Measurements from ENCODE around the gene CTNNBL1.
A peak's percentile ranks its signal among the peaks of the same experiment; 100 is the strongest.
"Not testable (repeated sequence)": the region's sequence is repeated elsewhere in the genome, so short reads cannot be mapped to it uniquely, and the experiment has no call there.

The CTNNBL1 gene

GRCh38 chr20:37713396-37713795 is 19.6 kb downstream of the CTNNBL1 start:
- no peak for DNase-seq

DNA sequence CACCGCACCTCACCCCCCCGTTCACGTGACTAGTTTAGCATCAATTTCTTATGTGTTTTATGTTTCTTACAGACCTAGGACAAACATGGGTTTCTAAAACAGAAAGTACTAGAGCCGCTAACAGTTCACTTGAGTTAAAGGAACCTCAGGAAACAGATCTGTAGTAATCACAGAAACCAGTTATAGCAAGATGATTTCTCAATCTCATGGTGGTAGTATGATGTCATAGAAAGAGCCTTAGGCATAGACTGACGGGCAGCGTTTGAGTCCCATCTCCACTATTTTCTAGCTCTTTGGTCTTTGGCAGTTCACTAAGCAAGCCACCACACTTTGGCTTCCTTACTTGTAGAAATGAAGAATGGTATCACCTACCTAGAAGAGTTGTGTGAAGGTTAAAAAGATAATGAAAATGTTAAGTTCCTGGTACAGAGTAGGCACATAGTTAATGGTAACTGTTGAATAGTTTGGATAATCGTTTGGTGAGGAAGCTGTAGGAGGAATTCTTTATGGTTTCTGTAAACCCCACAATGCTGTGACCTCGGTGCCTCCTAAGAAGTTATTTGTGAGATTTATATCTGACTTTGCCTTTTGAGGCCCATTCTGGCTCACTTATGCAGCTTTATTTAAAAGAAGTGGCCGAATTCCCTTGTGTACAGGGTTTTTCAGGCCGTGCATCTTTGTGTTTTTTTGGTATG is 21.3 kb downstream of the CTNNBL1 start:
- no peak for DNase-seq

DNA sequence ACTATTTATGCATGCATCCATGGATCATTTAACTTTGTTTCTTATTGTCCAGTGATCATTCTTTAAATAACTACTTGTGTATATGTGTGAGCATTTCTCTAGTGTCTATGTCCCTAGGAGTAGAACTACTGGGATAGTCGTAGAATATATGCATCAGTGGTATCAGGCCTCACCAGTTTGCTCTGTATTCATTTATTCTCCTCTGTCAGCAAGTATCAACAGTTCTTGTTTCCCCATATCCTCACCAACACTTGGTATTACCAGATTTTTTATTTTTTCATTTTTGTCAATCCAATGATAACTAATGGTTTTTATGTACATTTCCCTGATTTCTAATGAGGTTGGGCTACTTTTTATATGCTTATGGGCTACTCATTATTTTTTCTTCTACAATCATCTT is 27.9 kb downstream of the CTNNBL1 start:
- DNase-seq: no peak

- not testable (repeated sequence) for DNase-seq
Observed at GRCh38 chr20:37722312-37722711, 28.5 kb downstream of the CTNNBL1 start.

GRCh38 chr20:37723668-37724067 is 29.8 kb downstream of the CTNNBL1 start:
- no peak for DNase-seq

- DNase-seq: no peak
Observed at GRCh38 chr20:37725165-37725564, 31.3 kb downstream of the CTNNBL1 start.

- DNase-seq: no peak
Observed at GRCh38 chr20:37725855-37726254, 32.0 kb downstream of the CTNNBL1 start.

- no peak for DNase-seq
Observed at GRCh38 chr20:37726321-37726720, 32.5 kb downstream of the CTNNBL1 start.

- DNase-seq: no peak
Observed at GRCh38 chr20:37726971-37727956, 33.4 kb downstream of the CTNNBL1 start.

- DNase-seq: no peak
Observed at GRCh38 chr20:37727957-37728634, 34.3 kb downstream of the CTNNBL1 start.

DNA sequence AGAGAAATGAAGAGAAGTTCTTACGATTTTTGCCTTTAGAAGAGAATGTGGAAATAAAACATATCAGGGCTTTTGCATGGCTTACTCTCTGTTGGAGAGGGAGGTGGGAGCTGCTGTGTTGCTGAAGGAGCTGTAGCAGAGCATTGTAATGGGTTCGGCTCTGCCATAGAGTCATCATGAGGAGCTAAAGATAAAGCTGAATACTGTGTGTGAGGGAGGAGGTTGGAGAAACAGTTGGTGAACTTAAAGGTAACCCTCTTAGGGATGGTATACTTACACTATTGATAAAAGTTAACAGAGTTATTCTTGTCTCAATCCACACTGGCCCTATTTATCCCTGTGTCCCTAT is 34.8 kb downstream of the CTNNBL1 start:
- no peak for DNase-seq

DNA sequence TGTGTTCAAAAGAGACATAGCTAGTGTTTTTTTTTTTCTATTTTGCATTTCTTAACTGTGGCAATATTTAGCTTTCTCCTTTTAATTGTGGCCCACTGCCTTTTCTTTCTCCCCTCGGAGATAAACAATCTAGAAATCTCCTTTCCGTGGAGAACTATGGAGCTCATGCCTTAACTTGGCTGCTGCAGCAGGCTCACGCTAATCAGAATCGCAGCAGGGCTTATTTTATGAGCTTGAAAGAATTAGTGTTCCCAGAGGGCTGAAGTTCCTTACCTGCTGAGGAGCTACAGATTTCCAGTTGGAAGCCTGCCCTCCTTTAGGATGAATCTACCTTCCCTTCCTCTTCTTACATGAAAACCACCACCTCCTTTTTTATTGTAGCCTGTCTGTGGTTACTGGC is 35.6 kb downstream of the CTNNBL1 start:
- no peak for DNase-seq

DNA sequence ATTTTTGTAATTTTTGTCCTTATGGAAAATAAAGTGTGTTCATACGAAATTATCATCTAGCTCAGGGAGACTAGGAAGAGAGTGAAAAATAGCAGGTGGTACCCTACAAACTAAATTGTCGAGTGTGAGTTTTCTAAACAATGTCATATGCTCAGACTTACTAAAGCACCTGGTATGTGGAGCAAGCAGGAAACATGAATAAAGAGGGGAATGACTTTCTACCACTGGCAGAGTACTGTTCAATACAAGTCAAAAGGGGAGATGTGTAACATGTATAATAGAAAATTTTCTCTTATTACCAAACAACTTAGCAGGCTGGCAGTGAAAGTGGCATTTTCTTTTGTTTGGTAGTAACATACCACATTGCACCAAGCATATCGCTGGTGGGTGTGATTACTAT is 36.1 kb downstream of the CTNNBL1 start:
- DNase-seq: no peak

DNA sequence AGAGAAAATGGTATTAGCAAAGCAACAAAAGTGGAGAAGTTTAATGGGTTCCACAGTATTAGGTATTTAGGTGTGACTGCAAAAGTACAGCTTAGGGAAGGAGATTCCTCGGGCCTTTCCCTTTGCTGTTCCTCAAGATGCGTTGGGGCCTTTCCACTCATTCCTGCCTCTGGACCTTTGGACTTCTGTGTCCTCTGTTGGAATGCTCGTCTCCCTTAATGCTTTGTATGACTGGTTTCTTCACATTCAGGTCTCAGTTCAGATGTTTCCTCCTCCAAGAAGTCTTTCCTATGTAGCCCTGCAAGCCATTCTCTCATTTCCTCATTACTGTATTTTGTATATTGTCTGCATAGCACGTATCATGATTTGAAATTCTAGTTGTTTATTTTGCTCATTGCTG is 39.6 kb downstream of the CTNNBL1 start:
- DNase-seq: no peak

DNA sequence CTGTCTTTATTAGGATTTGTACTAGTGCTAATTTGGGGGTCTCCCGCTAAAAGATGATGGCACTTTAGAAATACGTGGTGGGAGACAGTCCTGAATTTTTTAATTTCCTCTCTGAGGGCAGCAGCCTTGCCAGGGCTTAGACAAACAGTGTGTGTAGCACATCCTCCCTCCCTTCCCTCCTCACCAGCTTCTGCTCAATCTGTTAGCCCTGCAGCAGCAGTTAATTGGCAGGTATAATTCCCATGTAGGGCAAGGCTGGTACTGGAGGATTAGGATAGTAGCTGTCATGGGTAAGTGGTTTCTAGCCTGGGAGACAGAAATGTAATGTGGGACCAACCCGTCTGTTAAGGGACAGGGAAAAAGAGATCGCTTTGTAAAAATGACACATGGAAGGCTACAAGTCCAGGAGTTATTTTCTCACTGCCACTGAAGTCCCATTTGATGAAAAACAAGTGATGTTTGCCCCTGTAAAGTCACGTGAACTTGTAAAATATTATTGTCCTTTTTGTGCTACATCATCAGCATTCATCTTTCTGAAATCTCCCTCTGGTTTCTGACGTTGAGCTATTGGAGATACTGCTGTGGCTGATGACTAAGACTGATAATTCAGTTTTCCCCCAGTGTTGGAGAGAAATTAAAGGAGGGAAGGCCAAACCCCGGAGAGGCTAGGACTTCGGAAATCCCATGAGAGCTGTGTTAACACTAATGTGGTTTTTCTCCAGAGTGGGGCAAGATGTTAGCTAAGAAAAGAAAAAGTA is 40.6 kb downstream of the CTNNBL1 start:
- peak; percentile 82 for DNase-seq

- no peak for DNase-seq
Observed at GRCh38 chr20:37735541-37735940, 41.7 kb downstream of the CTNNBL1 start.

- no peak for DNase-seq
Observed at GRCh38 chr20:37736132-37736531, 42.3 kb downstream of the CTNNBL1 start.

DNA sequence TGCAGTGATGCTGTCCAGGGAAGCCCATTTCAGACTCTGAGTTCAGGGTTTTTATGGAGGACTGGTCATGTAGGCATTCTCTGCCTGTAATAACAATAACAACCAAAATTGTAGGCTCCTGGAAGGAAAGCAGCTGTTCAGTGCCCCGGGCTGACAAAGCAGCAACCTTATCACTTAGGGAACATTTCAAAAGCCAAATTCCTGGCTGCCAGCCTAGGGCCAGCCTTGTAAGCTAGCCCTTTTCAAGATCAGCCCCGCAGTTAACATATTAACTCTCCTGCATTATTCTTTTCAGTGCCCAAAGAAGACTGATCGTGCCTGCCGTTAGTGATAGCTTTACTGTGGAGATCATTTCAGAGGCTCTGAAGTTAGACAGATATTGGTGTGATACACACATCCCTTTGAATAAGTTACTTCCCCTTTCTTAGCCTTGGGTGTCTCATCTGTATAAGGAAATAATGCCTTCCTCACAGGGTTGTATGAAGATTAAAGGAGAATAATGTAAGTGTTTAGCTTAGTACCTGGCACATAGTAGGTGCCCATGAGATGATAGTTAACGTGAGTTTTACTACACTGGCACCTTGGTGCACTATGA is 44.1 kb downstream of the CTNNBL1 start:
- no peak for DNase-seq

- DNase-seq: no peak
Observed at GRCh38 chr20:37741055-37741454, 47.2 kb downstream of the CTNNBL1 start.

DNA sequence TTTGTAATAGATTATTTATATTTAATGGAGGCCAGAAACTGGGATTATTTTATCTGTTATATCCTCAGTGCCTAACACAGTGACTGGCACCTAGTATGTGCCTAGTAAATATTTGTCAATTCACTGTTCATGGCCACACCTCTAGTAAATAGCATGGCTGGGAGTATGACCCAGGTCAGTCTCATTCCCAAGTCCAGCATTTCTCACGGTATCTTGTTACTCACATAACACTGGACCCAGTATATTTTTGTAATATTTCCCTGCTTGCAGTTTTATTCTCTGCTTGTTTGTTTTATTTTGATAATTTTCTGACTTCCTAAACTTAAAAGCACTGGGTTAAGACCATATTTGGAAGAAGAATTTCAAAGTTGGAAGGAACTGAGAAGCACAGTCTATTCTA is 47.7 kb downstream of the CTNNBL1 start:
- no peak for DNase-seq

- no peak for DNase-seq
Observed at GRCh38 chr20:37742131-37742530, 48.3 kb downstream of the CTNNBL1 start.

DNA sequence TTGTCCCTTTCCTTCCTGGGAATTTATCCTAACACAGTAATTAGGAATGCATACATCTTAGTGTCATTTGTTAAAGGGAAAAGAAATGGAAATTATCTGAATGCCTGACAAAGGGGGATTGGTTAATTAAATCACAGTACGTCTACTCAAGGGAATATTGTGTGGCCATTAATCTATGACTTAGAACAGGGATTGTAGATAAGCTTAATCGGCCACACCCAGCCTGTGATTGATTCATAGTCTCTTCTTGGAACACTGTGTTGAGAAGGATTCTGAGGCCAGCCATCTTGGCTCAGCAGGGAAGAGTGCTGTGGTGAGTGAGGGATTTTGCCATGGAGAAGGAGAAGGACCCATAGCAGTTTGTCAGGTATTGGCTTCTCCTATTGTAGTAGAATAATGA is 50.5 kb downstream of the CTNNBL1 start:
- DNase-seq: no peak

GRCh38 chr20:37745553-37745952 is 51.7 kb downstream of the CTNNBL1 start:
- no peak for DNase-seq
